ENCODE data around the gene AACS. TPM values are rescaled to one million over a fixed set of nuclear protein-coding genes. Genes with fewer than 3 reads are reported as not detected.

Gene AACS
- polyA plus RNA-seq, 1 donor (not counting 4 experiments of a cell fraction or from before 2014, with no cell fraction given), result 27.0 TPM

DNA sequence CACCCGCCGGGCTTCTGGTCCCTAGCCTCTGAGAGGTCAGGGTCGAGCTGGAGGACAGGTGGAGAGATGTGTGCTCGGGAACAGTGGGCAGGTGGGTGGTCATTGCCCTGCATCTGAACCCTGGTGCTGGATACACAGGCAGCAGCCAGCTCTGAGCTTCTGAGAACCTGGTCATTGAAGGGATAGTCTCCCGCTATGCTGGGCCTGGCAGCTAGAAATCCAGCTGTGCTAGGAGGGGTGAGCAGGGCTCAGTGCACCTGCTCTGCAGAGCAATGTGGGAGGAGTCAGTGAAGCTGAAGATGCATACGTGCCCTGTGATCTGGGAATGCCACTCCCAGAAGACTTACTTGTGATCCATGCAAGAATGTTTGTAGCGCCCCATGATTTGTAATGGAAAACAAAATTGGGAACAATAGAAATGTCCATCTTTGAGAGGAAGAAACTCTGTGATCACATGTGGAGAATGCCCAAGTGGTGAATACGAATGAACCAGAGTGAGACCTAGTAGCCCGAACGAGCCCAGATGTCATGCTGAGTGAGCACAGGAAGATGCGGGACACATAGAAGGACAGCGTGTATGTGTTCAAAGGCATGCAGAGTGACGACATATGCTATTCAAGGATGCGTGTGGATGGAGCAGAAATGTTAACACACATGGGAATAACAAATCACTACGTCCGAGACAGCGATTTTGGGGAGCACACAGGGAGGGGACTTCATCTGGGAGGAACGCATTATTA is 63.4 kb downstream of the AACS start:
- dilution Hi-C loops (cut with MboI; ENCODE audit: extremely low pct_ligation_motif_present, low sequenced_read_pairs), result no loop called here
- no peak for FAIRE-seq
- H3K36me3 ChIP-seq (ENCODE audit: control insufficient read depth in 2 of 2, extremely low read depth in 1 of 2, insufficient read depth in 2 of 2, low read length in 2 of 2), result peaks cover 6 to 29% of the 10 kb centered on the region in 2 experiments

DNA sequence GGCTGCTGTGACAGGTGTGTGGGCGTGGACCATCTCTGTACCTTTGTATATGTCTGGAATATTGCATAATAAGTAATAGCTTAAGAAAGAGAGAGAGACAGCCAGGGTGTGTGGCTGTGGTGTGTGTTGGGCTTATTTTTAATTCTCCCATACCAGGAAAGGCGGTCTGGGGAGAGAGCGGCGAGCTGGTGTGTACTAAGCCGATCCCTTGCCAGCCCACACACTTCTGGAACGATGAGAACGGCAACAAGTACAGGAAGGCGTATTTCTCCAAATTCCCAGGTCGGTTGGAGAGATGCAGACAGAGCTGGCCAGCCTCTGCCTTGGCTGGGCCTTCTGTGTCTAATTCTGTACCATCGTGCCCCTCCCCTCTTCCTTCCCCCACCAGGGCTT is 63.9 kb downstream of the AACS start:
- H3K9ac ChIP-seq (ENCODE audit: control insufficient read depth, extremely low read depth, insufficient read depth, low read length), result no peak overlapping the region
- FAIRE-seq, result no peak
- H3K9me3 ChIP-seq (ENCODE audit: control insufficient read depth, low read depth, low read length), result no peaks in the 10 kb centered on the region
- no peaks in the 10 kb centered on the region for H3K27me3 ChIP-seq (ENCODE audit: control insufficient read depth, extremely low read depth, insufficient read depth, low read length)
- dilution Hi-C loops (cut with MboI; ENCODE audit: extremely low pct_ligation_motif_present, low sequenced_read_pairs), result no loop called here
- TF ChIP-seq, protein P1, sequence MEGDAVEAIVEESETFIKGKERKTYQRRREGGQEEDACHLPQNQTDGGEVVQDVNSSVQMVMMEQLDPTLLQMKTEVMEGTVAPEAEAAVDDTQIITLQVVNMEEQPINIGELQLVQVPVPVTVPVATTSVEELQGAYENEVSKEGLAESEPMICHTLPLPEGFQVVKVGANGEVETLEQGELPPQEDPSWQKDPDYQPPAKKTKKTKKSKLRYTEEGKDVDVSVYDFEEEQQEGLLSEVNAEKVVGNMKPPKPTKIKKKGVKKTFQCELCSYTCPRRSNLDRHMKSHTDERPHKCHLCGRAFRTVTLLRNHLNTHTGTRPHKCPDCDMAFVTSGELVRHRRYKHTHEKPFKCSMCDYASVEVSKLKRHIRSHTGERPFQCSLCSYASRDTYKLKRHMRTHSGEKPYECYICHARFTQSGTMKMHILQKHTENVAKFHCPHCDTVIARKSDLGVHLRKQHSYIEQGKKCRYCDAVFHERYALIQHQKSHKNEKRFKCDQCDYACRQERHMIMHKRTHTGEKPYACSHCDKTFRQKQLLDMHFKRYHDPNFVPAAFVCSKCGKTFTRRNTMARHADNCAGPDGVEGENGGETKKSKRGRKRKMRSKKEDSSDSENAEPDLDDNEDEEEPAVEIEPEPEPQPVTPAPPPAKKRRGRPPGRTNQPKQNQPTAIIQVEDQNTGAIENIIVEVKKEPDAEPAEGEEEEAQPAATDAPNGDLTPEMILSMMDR (optimal IDR thresholded peaks at IDR 0.05 in 1 of 3, IDR thresholded peaks at IDR 0.05 in 1 of 3, conservative IDR thresholded peaks at IDR 0.05 in 1 of 3; ENCODE audit: extremely low read depth in 1 of 3, insufficient read depth in 2 of 3, low read length in 3 of 3), result no peak
- TF ChIP-seq EZH2 (IDR thresholded peaks at IDR 0.05; ENCODE audit: low read length), result no peak
- H3K79me2 ChIP-seq (ENCODE audit: control insufficient read depth, insufficient read depth, low read length), result no peaks in the 10 kb centered on the region
- no peaks in the 10 kb centered on the region for H3K9me1 ChIP-seq (ENCODE audit: control insufficient read depth, extremely low read depth, insufficient read depth, low read length)
- H3K4me1 ChIP-seq (ENCODE audit: control insufficient read depth, extremely low read depth, insufficient read depth, low read length), result peaks cover 5% of the 10 kb centered on the region
- no peaks in the 10 kb centered on the region for H4K20me1 ChIP-seq (ENCODE audit: control insufficient read depth, extremely low read depth, insufficient read depth, low read length)
- H3K4me3 ChIP-seq (ENCODE audit: control insufficient read depth in 2 of 3, extremely low read depth in 1 of 3, insufficient read depth in 2 of 3, low read depth in 1 of 3, low read length in 3 of 3), result no peak overlapping the region
- peaks cover 7 to 31% of the 10 kb centered on the region in 2 experiments for H3K36me3 ChIP-seq (ENCODE audit: control insufficient read depth in 2 of 2, extremely low read depth in 1 of 2, insufficient read depth in 2 of 2, low read length in 2 of 2)
- DNase-seq (ENCODE audit: low read depth, low spot score), result no peak
- H2AFZ ChIP-seq (ENCODE audit: control insufficient read depth, low read length), result no peak overlapping the region
- H3K27ac ChIP-seq (ENCODE audit: control insufficient read depth, insufficient read depth, low read length), result no peak overlapping the region
- no peak overlapping the region for H3K4me2 ChIP-seq (ENCODE audit: control insufficient read depth, extremely low read depth, insufficient read depth, low read depth, low read length)

More for the DNA sequence above, 63.4 kb downstream of the AACS start:
- H3K9me1 ChIP-seq (ENCODE audit: control insufficient read depth, extremely low read depth, insufficient read depth, low read length), result no peaks in the 10 kb centered on the region
- H4K20me1 ChIP-seq (ENCODE audit: control insufficient read depth, extremely low read depth, insufficient read depth, low read length), result no peaks in the 10 kb centered on the region
- DNase-seq (ENCODE audit: low read depth, low spot score), result no peak
- H3K4me2 ChIP-seq (ENCODE audit: control insufficient read depth, extremely low read depth, insufficient read depth, low read depth, low read length), result no peak overlapping the region
- no peaks in the 10 kb centered on the region for H3K79me2 ChIP-seq (ENCODE audit: control insufficient read depth, insufficient read depth, low read length)
- no peak overlapping the region for H3K9ac ChIP-seq (ENCODE audit: control insufficient read depth, extremely low read depth, insufficient read depth, low read length)
- H3K4me3 ChIP-seq (ENCODE audit: control insufficient read depth in 2 of 3, extremely low read depth in 1 of 3, insufficient read depth in 2 of 3, low read depth in 1 of 3, low read length in 3 of 3), result no peak overlapping the region
- no peak overlapping the region for H2AFZ ChIP-seq (ENCODE audit: control insufficient read depth, low read length)
- no peak for TF ChIP-seq EZH2 (IDR thresholded peaks at IDR 0.05; ENCODE audit: low read length)
- TF ChIP-seq, protein P1 (optimal IDR thresholded peaks at IDR 0.05 in 1 of 3, IDR thresholded peaks at IDR 0.05 in 1 of 3, conservative IDR thresholded peaks at IDR 0.05 in 1 of 3; ENCODE audit: extremely low read depth in 1 of 3, insufficient read depth in 2 of 3, low read length in 3 of 3), result no peak
- H3K9me3 ChIP-seq (ENCODE audit: control insufficient read depth, low read depth, low read length), result no peaks in the 10 kb centered on the region
- no peak overlapping the region for H3K27ac ChIP-seq (ENCODE audit: control insufficient read depth, insufficient read depth, low read length)
- H3K4me1 ChIP-seq (ENCODE audit: control insufficient read depth, extremely low read depth, insufficient read depth, low read length), result peaks cover 5% of the 10 kb centered on the region
- no peaks in the 10 kb centered on the region for H3K27me3 ChIP-seq (ENCODE audit: control insufficient read depth, extremely low read depth, insufficient read depth, low read length)
